HepG2 (cell line): Measurements from ENCODE around the gene ALKBH5. TPM values are rescaled to one million over a fixed set of nuclear protein-coding genes. Genes with fewer than 3 reads are reported as not detected.
A peak's percentile ranks its signal among the peaks of the same experiment; 100 is the strongest.

ENCODE experiments used
- CBX1 ChIP-seq: IDR thresholded peaks from one replicate; pipeline ENCODE4 v1.6.1; 2016; ENCODE audit warnings: antibody characterized with exemption, low read depth
- CHCHD3 ChIP-seq: sonication (generic); formaldehyde crosslinking; IDR thresholded peaks from 2 replicates; pipeline ENCODE4 v1.8.0; 2022; ENCODE audit warnings: mild to moderate bottlenecking, missing genetic modification reagents, moderate library complexity
- ELF4 ChIP-seq: sonication (generic); formaldehyde crosslinking; IDR thresholded peaks from 2 replicates; pipeline ENCODE4 v1.5.0; 2020; ENCODE audit warnings: missing genetic modification reagents, mild to moderate bottlenecking, moderate library complexity, borderline replicate concordance
- GATAD2A ChIP-seq: IDR thresholded peaks from 2 replicates; pipeline ENCODE4 v1.6.1; 2016
- HNF4G ChIP-seq, 2 experiments: sonication (generic) in 1 of 2; formaldehyde crosslinking in 1 of 2; IDR thresholded peaks; 2 replicates each; pipeline versions ENCODE4 v1.4.0 to v1.6.1; 2011 to 2020; ENCODE audit warnings: borderline replicate concordance in 2 of 2, low read depth in 2 of 2, mild to moderate bottlenecking in 2 of 2, low read length in 1 of 2, missing genetic modification reagents in 1 of 2, moderate library complexity in 1 of 2
- IRF2 ChIP-seq: IDR thresholded peaks from 2 replicates; pipeline ENCODE4 v1.6.1; 2018; ENCODE audit warnings: missing genetic modification reagents, missing compliant biosample characterization
- KDM3A ChIP-seq: IDR thresholded peaks from 2 replicates; pipeline ENCODE4 v1.6.1; 2018; ENCODE audit warnings: low read depth, missing compliant biosample characterization
- LBX2 ChIP-seq: sonication (generic); formaldehyde crosslinking; IDR thresholded peaks from 2 replicates; pipeline ENCODE4 v1.5.0; 2020; ENCODE audit warnings: missing genetic modification reagents, mild to moderate bottlenecking, borderline replicate concordance
- NONO ChIP-seq, 2 experiments: fragments of 450-650 bp in 1 of 2; sonication (generic) in 1 of 2; formaldehyde crosslinking in 1 of 2; IDR thresholded peaks in 1 of 2; conservative IDR thresholded peaks in 1 of 2; 2 replicates each; pipeline versions ENCODE4 v1.6.1 to v1.8.0; 2017 to 2022; ENCODE audit warnings: mild to moderate bottlenecking in 1 of 2, missing genetic modification reagents in 1 of 2, moderate library complexity in 1 of 2
- POLR2AphosphoS5 ChIP-seq: IDR thresholded peaks from 2 replicates; pipeline ENCODE4 v1.6.1; 2012; ENCODE audit warnings: low read depth, low read length
- RBM22 ChIP-seq: fragments of 200-400 bp; formaldehyde crosslinking; optimal IDR thresholded peaks from 2 replicates; pipeline ENCODE3; 2017; ENCODE audit warnings: mild to moderate bottlenecking, low read length, moderate library complexity
- STAT5B ChIP-seq: sonication (generic); formaldehyde crosslinking; IDR thresholded peaks from 2 replicates; pipeline ENCODE4 v1.4.0; 2020; ENCODE audit warnings: missing genetic modification reagents
- TBP ChIP-seq: sonication (generic); formaldehyde crosslinking; IDR thresholded peaks from 2 replicates; pipeline ENCODE4 v1.5.0; 2020; ENCODE audit warnings: missing genetic modification reagents
- ZBED4 ChIP-seq: sonication (generic); formaldehyde crosslinking; IDR thresholded peaks from 2 replicates; pipeline ENCODE4 v1.4.0; 2020; ENCODE audit warnings: missing genetic modification reagents, borderline replicate concordance
- ZBTB1 ChIP-seq: sonication (generic); formaldehyde crosslinking; IDR thresholded peaks from 2 replicates; pipeline ENCODE4 v1.4.0; 2020; ENCODE audit warnings: missing genetic modification reagents, borderline replicate concordance
- ZKSCAN5 ChIP-seq: sonication (generic); formaldehyde crosslinking; IDR thresholded peaks from 2 replicates; pipeline ENCODE4 v1.5.1; 2020; ENCODE audit warnings: mild to moderate bottlenecking, missing genetic modification reagents
- ZNF225 ChIP-seq: sonication (generic); formaldehyde crosslinking; IDR thresholded peaks from 2 replicates; pipeline ENCODE4 v1.4.0; 2020; ENCODE audit warnings: mild to moderate bottlenecking, missing genetic modification reagents
- ZNF335 ChIP-seq: sonication (generic); formaldehyde crosslinking; IDR thresholded peaks from 2 replicates; pipeline ENCODE4 v1.4.0; 2020; ENCODE audit warnings: missing genetic modification reagents
- ZNF431 ChIP-seq: sonication (generic); formaldehyde crosslinking; IDR thresholded peaks from 2 replicates; pipeline ENCODE4 v1.9.0; 2022; ENCODE audit warnings: missing genetic modification reagents, low read depth, mild to moderate bottlenecking, borderline replicate concordance
- ZNF772 ChIP-seq: sonication (generic); formaldehyde crosslinking; IDR thresholded peaks from 2 replicates; pipeline ENCODE4 v1.5.0; 2020; ENCODE audit warnings: mild to moderate bottlenecking, missing genetic modification reagents
- ZNF883 ChIP-seq: sonication (generic); formaldehyde crosslinking; IDR thresholded peaks from 2 replicates; pipeline ENCODE4 v1.5.1; 2020; ENCODE audit warnings: mild to moderate bottlenecking, missing genetic modification reagents; ENCODE audit errors: not compliant biosample characterization
- ZSCAN12 ChIP-seq: sonication (generic); formaldehyde crosslinking; IDR thresholded peaks from 2 replicates; pipeline ENCODE4 v1.9.0; 2021; ENCODE audit warnings: mild to moderate bottlenecking, missing genetic modification reagents
- polyA plus RNA-seq, 8 experiments: library from polyadenylated mRNA; depleted of rRNA in 3 of 8; stranded (reverse) in 7 of 8; unstranded in 1 of 8; fragments of >200 nt; fragmentation: Illumina TruSeq in 4 of 8; extraction: Trizol in 4 of 8; gene quantifications; 2 replicates each; pipeline versions ENCODE4 v1.2.1 to v1.2.3, GENCODE V29; 2011 to 2016; ENCODE audit warnings: low read depth in 4 of 8, missing spikeins in 1 of 8, mixed read lengths in 1 of 8; ENCODE audit not compliant: insufficient read depth in 1 of 8
- total RNA-seq, 5 experiments: library from RNA; depleted of rRNA; stranded (reverse); fragments of >200 nt; fragmentation: Illumina TruSeq; extraction: Trizol; gene quantifications; 2 replicates each; pipeline ENCODE4 v1.2.3, GENCODE V29; 2016; ENCODE audit warnings: low read depth in 1 of 5
- TF ChIP-seq, protein P1 (sequence below): sonication (generic); formaldehyde crosslinking; IDR thresholded peaks from 2 replicates; pipeline ENCODE4 v1.4.0; 2020; ENCODE audit warnings: mild to moderate bottlenecking, missing genetic modification reagents

Gene ALKBH5
- total and polyA plus RNA-seq, 2 of the 13 experiments (the other 11 are each of a cell fraction or from before 2014, with no cell fraction given) = 68.9 to 76.9 TPM

DNA sequence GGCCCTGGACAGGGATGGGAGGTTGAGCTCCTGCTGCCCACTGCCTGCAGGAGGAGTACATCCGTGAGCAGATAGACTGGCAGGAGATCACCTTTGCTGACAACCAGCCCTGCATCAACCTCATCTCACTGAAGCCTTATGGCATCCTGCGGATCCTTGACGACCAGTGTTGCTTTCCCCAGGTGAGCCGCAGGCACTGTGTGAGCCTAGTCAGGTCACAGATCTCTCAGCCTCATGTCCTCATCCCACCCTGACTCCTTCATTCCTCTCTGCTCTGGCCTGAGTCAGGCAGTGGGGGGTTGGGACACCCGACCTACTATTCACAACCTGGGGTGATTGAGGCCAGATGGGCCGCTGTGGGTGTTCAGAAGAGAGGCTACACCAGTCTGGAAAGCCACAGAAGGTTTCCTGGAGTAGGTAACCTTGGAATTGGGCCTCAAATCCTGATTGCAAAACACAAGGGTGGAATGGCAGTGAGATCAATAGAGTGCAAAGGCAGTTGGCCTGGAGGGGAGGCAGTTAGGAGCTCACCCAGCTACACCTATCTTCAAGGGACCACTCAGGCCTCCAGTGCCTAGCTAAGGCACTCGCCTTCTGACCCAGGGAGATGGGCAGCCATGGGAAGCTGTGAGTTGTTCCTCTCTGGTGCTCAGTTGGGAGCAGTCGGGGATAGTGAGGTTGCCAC is 45.4 kb upstream of the ALKBH5 start (continued):
- TF ChIP-seq TBP (CRISPR knock-in tag) (no peak), LBX2 (CRISPR knock-in tag) (no peak), GATAD2A (CRISPR knock-in tag) (peak; percentile 94), ZNF335 (CRISPR knock-in tag) (no peak), ZBED4 (CRISPR knock-in tag) (peak; percentile 62; the same call in 1 of the 2 replicates), ZSCAN12 (CRISPR knock-in tag) (no peak), STAT5B (CRISPR knock-in tag) (no peak), HNF4G (IDR thresholded peaks at IDR 0.05; ENCODE audit: borderline replicate concordance, low read depth, low read length) (peak; percentile 87), HNF4G (CRISPR knock-in tag; IDR thresholded peaks at IDR 0.05; ENCODE audit: borderline replicate concordance, low read depth) (peak; percentile 74; the same call in 1 of the 2 replicates), CBX1 (no peak), KDM3A (CRISPR knock-in tag) (0 out of 2 replicates have a peak, but pooled peaks have one; percentile 32), CHCHD3 (CRISPR knock-in tag) (no peak), RBM22 (no peak), ZNF772 (peak; percentile 76; the same call in 1 of the 2 replicates), NONO (IDR thresholded peaks at IDR 0.05) (no peak), NONO (CRISPR knock-in tag; conservative IDR thresholded peaks at IDR 0.05) (peak; percentile 71), ZKSCAN5 (CRISPR knock-in tag) (no peak), POLR2AphosphoS5 (no peak), ZNF883 (CRISPR knock-in tag) (no peak), IRF2 (CRISPR knock-in tag) (peak; percentile 67; the same call in 1 of the 2 replicates), ZNF431 (CRISPR knock-in tag) (no peak), ELF4 (CRISPR knock-in tag) (no peak), ZNF225 (CRISPR knock-in tag) (no peak), ZBTB1 (no peak)
- TF ChIP-seq, protein P1, sequence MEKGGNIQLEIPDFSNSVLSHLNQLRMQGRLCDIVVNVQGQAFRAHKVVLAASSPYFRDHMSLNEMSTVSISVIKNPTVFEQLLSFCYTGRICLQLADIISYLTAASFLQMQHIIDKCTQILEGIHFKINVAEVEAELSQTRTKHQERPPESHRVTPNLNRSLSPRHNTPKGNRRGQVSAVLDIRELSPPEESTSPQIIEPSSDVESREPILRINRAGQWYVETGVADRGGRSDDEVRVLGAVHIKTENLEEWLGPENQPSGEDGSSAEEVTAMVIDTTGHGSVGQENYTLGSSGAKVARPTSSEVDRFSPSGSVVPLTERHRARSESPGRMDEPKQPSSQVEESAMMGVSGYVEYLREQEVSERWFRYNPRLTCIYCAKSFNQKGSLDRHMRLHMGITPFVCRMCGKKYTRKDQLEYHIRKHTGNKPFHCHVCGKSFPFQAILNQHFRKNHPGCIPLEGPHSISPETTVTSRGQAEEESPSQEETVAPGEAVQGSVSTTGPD (CRISPR knock-in tag) = no peak
